Activated T-cell treated with anti-CD3 and anti-CD28 coated beads for 4 hours (primary cell): Measurements from ENCODE around the gene ZNF593OS.

Experiments used
- DNase-seq: peaks from one replicate; pipeline ENCODE4 v3.0.0-alpha.2; 2020

ZNF593OS gene

GRCh38 chr1:26124418-26125331, 47.0 kb downstream of the ZNF593OS start:
- DNase-seq = no peak

- no peak for DNase-seq
Observed at GRCh38 chr1:26122988-26123973, 48.4 kb downstream of the ZNF593OS start.

- no peak for DNase-seq
Observed at GRCh38 chr1:26121854-26122773, 49.5 kb downstream of the ZNF593OS start.

DNA sequence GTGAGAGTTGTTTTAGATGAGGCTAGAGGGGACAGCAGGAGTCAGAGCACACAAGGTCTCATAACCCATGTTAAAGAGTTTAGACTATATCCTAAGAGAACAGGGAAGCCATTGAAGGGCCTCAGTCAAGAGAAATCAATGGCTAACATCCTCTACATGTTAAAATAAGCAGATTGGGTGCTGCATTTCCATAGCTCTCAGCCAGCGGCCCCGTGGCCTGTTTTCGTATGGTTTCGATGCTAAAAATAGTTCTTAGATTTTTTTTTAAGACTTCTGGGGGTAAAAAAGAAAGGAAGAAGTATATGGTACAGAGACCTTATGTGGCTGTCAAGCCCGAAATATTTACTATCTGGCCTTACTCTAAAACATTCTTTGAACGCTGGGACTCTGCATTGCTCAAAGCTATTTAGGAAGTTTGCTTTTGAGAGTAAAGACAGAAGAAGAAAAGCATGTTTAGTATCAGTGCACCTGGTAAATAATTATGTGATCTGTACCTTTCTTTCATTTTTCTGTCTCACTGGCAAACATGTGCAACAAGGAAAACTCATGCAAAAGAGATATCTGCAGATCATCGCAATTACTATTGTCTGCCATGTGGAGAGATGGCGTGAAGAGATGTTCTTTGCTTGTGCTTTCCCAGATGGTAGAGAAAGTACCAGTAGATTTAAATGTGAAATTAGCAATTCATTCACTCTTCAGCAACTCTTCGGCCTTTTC, 51.6 kb downstream of the ZNF593OS start:
- DNase-seq = no peak
